ENCODE results near the gene RNF166. TPM values are rescaled to one million over a fixed set of nuclear protein-coding genes. Genes with fewer than 3 reads are reported as not detected.

RNF166 gene
- total and polyA plus RNA-seq, 2 of the 13 experiments (the other 11 are each of a cell fraction or from before 2014, with no cell fraction given): 21.4 to 23.0 TPM

GRCh38 chr16:88706229-88706964 is at the start of gene RNF166, which contains the start of gene CTU2 (continued):
- no peak for TF ChIP-seq NR1H2 (CRISPR knock-in tag; IDR thresholded peaks at IDR 0.05; ENCODE audit: borderline replicate concordance, low read depth)
- TF ChIP-seq ZSCAN20 (CRISPR knock-in tag; IDR thresholded peaks at IDR 0.05; ENCODE audit: borderline replicate concordance): peak; percentile 88; the same call in 1 of the 2 replicates
- no peak for TF ChIP-seq ZNF124 (CRISPR knock-in tag; IDR thresholded peaks at IDR 0.05)
- no peak for TF ChIP-seq ZNF280B (CRISPR knock-in tag; IDR thresholded peaks at IDR 0.05; ENCODE audit: borderline replicate concordance)
- TF ChIP-seq NKX3-1 (CRISPR knock-in tag; IDR thresholded peaks at IDR 0.05): peak; percentile 39; the same call in 1 of the 2 replicates
- TF ChIP-seq MED1 (CRISPR knock-in tag; IDR thresholded peaks at IDR 0.05): peak; percentile 86
- no peak for TF ChIP-seq ZNF674 (CRISPR knock-in tag; IDR thresholded peaks at IDR 0.05; ENCODE audit: low read depth)
- no peak for TF ChIP-seq MTA3 (CRISPR knock-in tag; IDR thresholded peaks at IDR 0.05)
- peak; percentile 83 for TF ChIP-seq TBL1XR1 (IDR thresholded peaks at IDR 0.05; ENCODE audit: borderline replicate concordance, low read length, partially characterized antibody)
- TF ChIP-seq MIER3 (CRISPR knock-in tag; IDR thresholded peaks at IDR 0.05; ENCODE audit: borderline replicate concordance): peak; percentile 68; the same call in 1 of the 2 replicates
- no peak for TF ChIP-seq HNF4A (CRISPR knock-in tag; IDR thresholded peaks at IDR 0.05)
- peak; percentile 71; the same call in 1 of the 2 replicates for TF ChIP-seq FOXO1 (CRISPR knock-in tag; IDR thresholded peaks at IDR 0.05)
- TF ChIP-seq CHD2 (IDR thresholded peaks at IDR 0.05; ENCODE audit: low read depth, low read length): peak; percentile 25; the same call in 1 of the 2 replicates
- TF ChIP-seq ZNF431 (CRISPR knock-in tag; IDR thresholded peaks at IDR 0.05; ENCODE audit: borderline replicate concordance, low read depth): 0 out of 2 replicates have a peak, but pooled peaks have one; percentile 50
- TF ChIP-seq TSC22D2 (CRISPR knock-in tag; IDR thresholded peaks at IDR 0.05; ENCODE audit: borderline replicate concordance): peak; percentile 82; the same call in 1 of the 2 replicates
- peak; percentile 41; the same call in 1 of the 2 replicates for TF ChIP-seq CEBPG (CRISPR knock-in tag; IDR thresholded peaks at IDR 0.05)
- TF ChIP-seq RARA (CRISPR knock-in tag; IDR thresholded peaks at IDR 0.05): peak; percentile 52
- peak; percentile 76; the same call in 1 of the 2 replicates for TF ChIP-seq ZNF224 (CRISPR knock-in tag; IDR thresholded peaks at IDR 0.05)
- no peak for TF ChIP-seq MTERF4 (CRISPR knock-in tag; IDR thresholded peaks at IDR 0.05)
- TF ChIP-seq DR1 (CRISPR knock-in tag; IDR thresholded peaks at IDR 0.05): no peak
- TF ChIP-seq CENPBD1 (CRISPR knock-in tag; IDR thresholded peaks at IDR 0.05; ENCODE audit: borderline replicate concordance, low read depth): no peak; the same call in 1 of the 2 replicates
- peak; percentile 98 for TF ChIP-seq MYC (CRISPR knock-in tag; IDR thresholded peaks at IDR 0.05; ENCODE audit: borderline replicate concordance)
- TF ChIP-seq CBX1 (IDR thresholded peaks at IDR 0.05; ENCODE audit: low read depth): peak; percentile 26
- peak; percentile 92 for TF ChIP-seq ATF7 (IDR thresholded peaks at IDR 0.05)
- TF ChIP-seq ATF7 (CRISPR knock-in tag; IDR thresholded peaks at IDR 0.05): peak; percentile 95
- no peak for TF ChIP-seq ATRX (CRISPR knock-in tag; IDR thresholded peaks at IDR 0.05; ENCODE audit: borderline replicate concordance)
- TF ChIP-seq TFE3 (CRISPR knock-in tag; IDR thresholded peaks at IDR 0.05): 0 out of 2 replicates have a peak, but pooled peaks have one; percentile 41
- 0 out of 2 replicates have a peak, but pooled peaks have one; percentile 80 for TF ChIP-seq CAMTA2 (CRISPR knock-in tag; IDR thresholded peaks at IDR 0.05; ENCODE audit: borderline replicate concordance)
